GM18507 (cell line): ENCODE measurements around the gene CRABP2.

Experiments used
- DNase-seq: peaks from one replicate; pipeline ENCODE4 v3.0.0; 2011; ENCODE audit warnings: low read depth; ENCODE audit not compliant: insufficient read length; ENCODE audit errors: extremely low spot score
- FAIRE-seq: peaks from 2 replicates; lab custom pipeline; 2011; peaks lifted over from hg19 to GRCh38; lab: Jason Lieb, UNC

Gene CRABP2

DNA sequence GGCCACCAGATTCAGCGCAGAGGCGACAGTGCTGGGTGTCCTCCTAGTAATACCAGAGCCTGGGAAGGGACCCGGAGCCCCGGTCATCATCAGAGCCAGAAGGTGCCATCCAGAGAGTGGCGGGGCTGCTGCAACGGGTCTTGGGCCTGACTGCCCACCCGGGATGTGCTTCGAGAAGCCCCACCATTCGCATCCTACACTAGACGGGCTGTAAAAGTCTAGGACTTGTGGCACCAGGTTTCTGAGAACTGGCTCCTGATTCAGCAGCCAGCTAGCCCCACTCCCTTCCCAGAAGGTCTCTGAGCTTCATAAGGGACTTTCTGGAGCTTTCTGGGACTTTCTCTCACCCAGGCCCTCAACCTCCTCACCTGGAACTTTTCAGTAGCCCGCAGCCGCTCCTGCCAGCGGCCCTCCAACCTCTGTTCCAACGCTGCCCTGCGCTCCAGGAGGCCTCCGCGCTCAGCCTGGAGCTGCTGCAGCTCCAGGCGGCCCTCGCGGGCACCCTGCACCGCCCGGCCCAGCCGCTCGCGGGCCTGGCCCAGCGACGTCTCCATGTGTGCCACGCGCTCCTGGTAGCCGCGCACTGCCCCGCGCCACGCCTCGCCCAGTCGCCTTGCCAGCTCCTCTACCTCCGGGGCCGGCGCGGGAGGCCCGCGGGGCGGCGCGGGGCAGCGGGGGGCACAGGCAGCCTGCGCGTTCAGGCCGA lies 29.1 kb downstream of the CRABP2 start:
- no peak for FAIRE-seq
- no peak for DNase-seq

DNA sequence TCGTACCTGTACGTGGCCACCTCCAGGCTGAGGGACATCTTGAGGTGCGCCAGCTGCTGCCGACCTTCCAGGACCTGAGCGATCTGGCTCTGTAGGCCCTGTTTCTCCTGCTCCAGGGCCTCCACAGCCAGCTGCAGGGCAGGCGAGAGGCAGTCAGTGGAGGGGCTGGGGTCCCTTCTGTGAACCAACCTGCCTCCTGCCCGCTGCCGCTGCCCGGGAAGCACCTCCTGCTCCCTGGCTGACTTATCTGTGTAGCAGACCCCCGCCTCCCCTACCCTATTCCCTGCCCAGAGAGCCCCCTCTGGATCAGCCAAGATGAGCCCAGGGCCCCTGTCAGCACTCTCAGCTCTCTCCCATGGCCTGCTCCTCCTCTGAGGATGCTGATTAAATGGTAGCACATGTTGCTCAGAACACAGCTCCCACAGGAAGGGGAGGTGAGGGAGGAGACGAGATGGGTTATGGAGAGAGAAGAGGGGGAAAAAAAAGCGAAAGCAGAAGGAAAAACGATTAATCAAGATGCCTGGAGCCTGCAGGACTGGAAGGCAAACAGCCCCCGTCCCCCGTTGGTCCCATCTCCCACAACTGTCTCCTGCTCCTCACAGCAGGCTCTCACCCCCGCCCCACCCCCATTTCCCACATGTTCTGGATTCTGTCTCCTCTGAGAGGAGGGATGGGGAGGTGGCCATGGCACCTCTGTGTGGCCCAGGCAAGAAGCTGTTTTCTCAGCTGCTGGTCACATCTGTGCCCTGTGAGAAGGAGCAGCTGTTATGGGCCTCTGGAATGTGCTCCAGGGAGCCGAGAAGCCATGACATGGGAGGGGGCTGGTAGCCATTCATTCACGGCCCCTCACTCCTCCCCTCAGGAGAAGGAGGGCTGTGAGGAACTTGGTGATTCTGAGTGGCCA lies 29.9 kb downstream of the CRABP2 start:
- DNase-seq = no peak
- no peak for FAIRE-seq

DNA sequence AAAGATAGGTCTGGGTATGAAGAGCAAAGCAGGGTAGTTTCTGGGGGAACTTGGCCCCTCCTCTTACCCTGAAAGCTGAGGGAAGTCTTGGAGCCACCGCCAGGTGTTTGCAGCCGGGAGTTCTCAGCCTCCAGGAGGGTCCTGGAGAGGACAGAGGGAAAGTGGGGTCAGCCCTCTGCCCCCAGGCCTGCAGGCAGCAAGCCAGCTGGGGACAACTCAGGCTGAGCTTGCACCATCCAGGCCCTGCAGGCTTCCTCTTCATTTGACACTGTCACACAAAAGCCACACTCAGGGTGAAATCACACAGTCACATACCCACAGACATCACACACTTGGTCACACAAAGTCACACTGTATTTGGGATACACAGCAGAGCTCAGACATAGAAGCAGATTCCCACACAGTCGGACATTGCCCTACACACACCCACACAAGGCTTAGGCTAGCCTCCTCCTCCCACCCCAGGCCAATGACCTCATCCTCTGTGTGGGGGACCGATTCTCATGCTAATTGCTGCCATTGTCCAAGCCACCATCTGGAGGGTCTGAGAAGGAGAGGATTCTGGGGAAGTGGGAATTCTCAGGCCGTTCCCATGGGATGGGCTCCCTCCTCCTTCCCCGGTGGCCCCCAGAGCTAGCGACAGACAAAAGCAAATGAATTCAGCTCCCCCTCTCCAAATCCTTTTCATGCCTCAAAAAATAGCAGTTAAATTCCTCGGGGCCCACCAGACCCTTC lies 31.8 kb downstream of the CRABP2 start:
- FAIRE-seq (no peak), DNase-seq (no peak)

DNA sequence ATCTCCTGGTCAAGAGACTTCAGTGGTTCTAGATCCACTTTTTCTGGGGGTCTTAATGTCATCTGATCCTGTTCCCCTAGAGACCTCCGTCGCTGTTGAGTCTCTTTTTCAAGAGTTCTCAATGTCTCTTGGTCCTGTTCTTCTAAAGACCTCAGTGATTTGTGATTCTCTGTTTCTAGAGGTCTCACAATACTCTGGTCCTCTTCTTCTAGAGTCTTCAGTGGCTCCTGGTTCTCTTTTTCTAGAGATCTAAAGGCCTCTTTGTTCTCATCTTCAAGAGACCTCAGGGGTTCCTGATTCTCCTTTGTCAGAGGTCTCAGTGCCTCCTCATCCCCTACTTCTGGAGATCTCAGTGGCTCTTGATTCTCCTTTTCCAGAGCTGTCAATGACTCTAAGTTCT lies 33.6 kb downstream of the CRABP2 start:
- DNase-seq = no peak
- FAIRE-seq = no peak

DNA sequence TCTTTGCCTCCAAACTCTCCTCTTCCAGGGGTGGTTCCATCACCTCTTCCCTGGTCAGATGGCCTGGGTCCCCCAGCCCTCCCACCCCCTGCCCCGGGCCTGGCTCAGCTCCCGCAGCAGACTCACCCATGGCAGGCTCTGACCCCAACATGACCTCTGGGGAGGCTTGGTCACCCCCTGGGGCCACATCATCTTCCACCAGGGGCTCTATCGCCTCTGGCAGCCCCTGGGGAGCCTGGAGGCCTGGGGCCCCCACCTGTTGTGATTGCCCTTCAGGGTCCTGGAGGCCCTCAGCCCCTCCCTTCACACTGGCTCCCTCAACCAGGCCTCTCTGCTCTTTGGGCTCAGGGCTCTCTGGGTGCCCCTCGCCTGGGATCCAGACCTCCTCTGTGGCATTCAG lies 34.6 kb downstream of the CRABP2 start:
- DNase-seq = no peak
- no peak for FAIRE-seq

DNA sequence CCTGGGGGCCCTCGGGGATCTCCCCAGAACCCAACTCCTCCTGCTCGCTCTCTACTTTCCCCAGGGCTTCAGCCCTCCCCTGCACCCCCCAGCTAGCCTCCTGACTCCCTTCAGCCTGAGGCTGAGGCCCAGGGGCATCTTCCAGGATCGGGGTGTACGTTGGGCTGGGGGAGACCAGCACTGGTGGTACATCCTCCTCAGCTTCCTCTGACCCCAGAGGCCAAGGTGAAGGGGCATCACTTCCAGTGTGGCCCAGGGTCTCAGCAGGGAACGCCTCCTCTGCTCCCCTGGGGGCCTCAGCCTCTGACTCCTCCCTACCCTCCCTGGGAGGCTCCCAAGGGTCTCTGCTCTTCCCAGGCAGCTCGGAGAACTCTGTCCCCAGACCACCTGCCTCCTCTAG lies 35.0 kb downstream of the CRABP2 start:
- FAIRE-seq = no peak
- no peak for DNase-seq

DNA sequence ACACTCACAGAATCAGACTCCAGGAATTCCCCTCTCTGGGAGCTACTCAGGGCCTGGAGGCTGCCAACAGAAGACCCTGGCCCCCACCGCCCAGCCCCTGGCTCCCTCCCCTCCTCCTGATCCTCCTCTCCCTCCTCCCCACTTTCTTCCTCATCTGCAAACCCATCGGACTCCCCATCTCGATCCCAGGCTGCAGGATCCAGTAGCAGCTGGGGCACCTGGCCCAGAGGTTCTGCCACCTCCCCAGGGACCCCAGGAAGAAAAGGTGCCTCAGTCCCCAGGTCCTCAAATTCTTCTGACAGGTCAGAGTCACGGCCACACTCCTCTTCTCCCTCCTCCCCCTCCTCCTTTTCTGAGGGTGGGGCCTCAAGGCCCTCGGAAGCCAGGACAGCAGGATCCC lies 35.6 kb downstream of the CRABP2 start:
- DNase-seq (no peak), FAIRE-seq (no peak)

DNA sequence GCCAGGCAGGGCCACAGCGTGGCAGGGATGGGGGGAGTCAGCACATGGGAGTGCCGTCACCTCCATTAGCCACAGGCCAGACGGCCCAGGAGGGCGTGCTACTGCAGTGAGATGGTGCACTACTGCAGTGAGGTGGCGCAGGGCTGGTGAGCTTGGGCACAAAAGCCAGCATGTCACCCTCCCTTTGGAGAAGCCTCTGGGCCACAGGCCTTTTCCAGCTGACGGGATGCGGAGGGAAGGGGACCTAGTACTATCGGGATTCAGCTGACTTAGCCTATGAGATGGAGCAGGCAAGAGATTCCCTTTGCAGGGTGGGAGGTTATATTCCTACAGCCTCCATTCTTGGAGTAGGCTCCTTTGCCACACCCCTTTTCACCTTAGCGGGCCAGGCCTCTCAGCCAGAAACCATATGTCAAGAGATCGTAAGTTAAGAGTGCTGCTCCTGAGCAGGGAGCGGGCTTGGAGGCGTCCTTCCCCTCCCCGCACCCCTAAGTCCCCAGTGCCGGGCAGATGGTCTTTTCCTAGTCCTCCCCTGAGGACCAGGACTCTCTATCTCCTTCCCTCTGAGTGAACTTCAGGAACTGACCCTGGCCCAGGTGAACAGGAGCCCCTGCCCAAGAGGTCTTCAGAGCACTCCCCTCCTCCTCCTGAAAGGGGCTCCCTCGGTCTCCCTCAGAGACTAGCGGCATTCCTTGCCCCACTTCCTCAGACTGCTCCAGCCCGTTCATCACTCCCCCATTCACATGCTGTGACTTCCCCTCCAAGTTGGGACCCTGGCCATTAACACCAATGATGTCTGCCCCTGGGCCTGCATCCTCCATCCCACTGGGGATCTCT lies 36.4 kb downstream of the CRABP2 start:
- FAIRE-seq = no peak
- DNase-seq = no peak

DNA sequence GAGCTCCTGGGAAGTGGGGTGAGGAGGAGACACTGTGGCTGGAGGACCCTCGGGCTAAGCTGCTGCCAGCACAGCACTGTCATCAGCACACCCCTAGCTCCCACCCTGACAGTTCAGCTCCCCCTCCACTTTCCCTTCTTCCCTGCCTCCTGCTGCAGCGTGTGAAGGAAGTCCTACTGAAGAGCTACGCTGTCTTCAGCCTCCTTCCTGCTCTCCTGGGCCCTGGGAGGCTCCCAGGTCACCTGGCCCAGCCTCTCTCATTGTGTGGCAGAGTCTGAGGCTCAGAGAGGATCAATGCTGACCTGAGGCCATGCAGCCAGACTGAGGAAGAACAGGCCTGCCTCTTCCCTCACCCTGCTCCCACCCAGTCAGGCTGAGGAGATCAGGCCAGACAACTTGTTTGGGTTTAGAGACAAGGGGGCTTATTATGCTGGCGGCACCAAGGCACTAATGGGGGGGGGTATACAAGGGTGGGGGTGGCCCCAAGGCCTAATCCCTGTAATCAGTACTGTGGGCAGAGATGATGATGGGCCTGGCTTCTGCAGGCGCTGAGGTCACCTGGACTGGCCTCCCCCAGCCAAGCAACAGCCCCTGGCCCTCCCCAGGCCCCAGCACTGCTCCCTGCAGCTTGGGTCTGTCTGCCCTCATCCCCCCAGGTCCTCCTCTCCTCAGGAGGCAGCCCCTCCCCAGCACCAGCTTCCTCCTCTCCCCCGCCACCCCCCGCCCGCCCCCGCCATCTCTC lies 37.2 kb downstream of the CRABP2 start:
- FAIRE-seq = no peak
- no peak for DNase-seq

DNA sequence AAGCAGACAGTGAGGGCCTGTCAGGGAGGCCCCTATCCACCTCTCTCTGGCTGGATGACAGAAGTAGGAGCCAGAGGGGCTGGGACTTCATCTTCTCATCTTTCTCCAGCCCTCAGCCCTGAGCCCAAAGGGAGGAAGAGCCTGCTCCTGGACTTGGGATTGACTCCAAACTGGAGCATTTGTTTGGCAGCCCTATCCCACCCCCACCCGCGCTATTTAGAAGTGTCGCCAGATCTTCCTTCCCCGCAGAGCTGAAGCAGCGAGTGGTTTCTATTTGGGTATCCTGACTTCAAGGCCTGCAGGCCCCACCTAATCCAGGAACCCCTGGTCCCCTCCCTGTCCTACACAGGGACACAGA lies 37.8 kb downstream of the CRABP2 start:
- no peak for FAIRE-seq
- DNase-seq = no peak

DNA sequence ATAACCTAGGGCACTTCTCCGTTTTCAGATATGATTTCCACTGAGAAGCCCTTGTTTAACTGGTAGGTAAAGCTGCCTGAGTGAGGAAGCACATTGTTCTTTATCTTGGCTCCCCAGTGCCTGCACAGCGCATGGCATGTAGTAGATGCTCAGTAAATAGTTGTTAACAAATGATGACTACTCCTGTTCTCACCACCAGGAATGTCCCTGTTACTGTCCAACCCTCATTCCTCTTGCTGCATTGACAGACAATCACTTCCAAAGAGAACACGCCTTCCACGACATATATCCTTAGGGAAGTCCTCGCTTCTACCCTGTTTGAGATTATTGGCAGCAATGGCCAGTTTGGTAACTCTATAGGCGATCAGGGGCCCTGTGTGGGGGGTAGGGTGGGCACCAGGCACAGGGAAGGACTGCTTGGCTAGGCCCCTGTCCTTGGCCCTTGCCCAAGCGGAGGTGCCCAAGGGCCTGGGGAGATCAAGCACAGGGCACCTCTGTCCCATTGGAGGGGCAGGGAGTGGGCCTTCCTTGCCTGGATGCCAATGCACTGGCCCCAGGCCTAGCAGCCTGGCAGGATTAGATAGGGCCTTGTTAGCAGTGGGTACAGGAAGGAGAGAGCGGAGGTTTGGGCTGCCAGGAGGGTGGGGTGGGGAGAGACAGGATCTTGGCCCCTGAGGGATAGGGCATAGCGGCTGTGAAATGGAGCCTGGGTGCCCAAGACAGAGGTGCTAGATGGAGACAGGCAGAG lies 38.3 kb downstream of the CRABP2 start:
- no peak for DNase-seq
- FAIRE-seq = no peak

DNA sequence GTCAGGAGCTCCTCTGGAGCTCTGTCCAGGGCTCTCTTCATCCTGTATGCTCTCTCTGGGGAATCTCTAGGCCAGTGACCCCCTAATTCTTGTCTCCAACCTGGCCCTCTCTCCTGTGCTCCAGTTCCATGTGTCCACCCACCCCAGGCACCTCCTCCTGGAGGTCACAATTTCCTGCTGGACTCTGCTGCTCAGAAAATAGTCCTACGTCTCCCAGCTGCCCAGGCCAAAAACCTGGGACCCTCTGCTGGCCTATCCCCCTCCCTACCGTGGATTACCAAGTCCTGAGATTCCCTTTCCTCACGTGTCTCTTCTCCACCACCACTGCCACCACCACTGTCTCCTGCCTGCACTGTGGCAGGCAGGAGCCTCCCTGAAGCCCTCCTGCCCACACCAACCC lies 39.8 kb downstream of the CRABP2 start:
- FAIRE-seq = no peak
- no peak for DNase-seq

DNA sequence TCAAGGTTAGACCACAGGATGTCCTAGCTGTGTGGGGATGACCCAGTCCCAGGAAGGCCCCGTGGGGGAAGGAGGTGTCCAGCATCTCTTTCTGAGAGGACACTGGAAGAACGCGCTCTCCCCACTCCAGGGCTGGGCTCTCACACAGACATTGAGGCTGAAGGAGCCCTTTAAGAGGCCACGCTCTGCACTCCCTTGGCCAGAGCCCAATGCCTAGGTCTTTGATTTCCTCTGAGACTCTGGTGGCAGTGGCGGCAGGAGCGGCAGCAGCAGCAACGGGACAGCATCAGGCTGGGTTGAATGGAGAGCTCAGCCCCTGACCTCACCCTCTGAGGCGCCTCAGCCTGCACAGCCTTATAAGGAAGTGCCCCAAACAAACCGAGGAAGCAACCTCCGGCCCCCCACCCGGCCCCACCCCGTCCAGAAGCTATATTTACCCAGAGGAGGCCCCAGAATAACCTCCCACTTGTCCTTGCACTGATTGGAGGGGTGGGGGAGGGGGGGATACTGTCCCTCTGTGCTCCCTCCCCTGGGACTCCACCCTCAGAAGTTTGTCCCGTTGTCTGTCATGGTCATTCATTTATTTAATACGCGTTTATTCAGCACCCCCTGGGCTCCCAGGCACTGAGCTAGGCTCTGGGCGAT lies 40.5 kb downstream of the CRABP2 start:
- FAIRE-seq (peak; percentile 9), DNase-seq (peak; percentile 43)

DNA sequence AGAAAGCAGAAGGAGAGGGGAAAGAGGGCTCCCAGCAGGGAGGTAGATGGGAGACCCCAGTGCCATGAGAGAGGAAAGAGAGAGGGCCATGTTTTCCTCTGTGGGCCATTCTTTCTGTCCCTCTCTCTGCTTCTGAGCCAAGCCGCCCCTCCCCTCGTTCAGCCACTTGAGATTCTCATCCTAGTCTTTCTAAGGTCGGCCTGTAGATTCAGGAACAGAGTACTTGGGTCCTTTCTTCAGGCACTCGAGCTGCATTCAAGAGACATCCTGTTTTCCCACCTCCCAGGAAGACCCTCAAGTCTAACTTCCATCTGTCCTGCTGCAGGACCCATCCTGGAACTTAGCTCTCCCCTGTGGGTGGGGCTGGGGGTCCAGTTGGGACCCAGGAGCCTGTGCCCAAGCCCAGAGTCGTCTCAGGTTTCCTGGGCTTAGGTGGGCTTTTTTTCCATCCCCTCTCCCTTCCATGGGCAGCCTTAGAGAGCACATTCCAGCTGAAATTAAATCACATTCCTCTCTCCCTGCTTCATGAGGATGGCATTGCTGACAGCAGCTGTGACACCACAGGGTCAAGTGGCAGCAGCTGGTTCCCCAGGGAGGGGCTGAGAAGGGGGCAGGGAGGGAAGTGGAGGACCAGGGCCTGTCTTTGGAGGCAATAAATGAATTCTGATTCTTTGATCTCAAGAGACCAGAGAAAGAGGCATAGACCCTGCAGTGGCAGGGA lies 41.2 kb downstream of the CRABP2 start:
- DNase-seq = no peak
- FAIRE-seq = no peak

DNA sequence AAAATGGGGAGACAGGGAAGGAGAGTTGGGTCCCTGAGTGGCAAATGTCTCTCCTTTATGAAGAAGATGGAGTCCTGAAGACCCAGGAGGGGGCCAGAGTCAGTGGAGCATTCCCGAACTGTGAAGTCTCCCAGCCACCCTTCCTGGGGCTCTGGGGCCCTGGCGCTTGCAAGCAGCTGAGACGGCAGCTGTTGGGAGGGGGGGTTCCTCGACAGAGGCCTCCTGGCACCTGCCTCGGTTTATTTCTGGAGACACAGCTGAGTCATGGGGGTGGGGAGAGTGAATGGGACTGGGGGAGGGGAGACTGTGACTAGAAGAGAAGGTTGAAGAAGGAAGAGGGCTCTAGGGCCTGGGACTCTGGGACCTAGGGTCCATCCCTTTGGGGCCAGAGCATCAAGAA lies 42.2 kb downstream of the CRABP2 start:
- DNase-seq = no peak
- no peak for FAIRE-seq

DNA sequence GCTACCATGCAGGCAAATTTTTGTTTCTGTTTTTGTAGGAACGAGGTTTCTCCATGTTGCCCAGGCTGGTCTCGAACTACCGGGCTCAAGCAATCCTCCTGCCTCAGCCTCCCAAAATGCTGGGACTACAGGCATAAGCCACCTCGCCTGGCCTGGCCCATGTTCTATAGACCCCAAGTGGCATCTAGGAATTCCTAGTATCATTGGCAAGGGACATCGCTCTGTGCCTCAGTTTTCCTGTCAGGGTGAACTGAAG lies 42.7 kb downstream of the CRABP2 start:
- FAIRE-seq = no peak
- no peak for DNase-seq

DNA sequence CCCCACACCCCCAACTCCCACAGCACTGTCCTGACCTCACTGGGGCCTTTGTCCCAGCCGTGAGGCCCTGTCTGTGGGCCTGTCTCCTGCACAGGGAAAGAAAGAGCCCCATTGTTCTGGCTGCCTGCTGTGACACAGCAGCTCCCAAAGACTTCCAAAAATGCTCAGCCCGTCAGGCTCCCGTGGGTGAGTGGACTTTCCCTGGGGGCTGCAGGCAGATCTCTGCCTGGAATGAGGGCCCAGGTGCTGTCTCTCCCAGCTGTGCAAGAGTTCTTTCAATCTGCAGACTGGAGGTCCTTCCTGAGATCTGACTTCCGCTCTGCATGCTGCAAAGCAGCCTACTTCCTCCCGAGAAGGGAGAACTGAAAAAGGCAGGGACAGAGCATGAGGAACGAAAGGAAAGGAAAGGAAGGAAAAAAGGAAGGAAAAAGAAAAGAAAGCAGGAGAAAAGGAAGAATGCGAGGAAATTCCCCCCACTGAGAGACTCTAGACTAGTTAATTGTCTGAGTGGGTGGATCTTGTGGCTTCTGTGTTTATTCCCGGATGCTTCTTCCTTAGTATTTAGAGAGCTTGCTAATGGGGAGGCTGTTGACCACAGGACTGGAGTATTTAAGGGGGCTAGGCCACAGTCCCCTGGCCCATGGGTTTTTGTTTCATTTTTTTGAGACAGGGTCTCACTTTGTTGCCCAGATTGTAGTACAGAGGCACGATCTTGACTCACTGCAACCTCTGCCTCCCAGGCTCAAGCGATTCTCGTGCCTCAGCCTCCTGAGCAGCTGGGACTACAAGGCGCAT lies 43.2 kb downstream of the CRABP2 start:
- no peak for DNase-seq
- FAIRE-seq = no peak
